Neural crest cell (in vitro differentiated cells): ENCODE results near the gene IGF1R. TPM values are rescaled to one million over a fixed set of nuclear protein-coding genes. Genes with fewer than 3 reads are reported as not detected.

Source experiments
- DNase-seq: peaks from one replicate; pipeline ENCODE4 v3.0.0; 2021; ENCODE audit warnings: low read depth, mixed read lengths, low spot score
- H3K27ac Mint-ChIP-seq: one replicate; pipeline ENCODE4 v1.8.0; 2021; ENCODE audit warnings: mild to moderate bottlenecking, mixed read lengths; ENCODE audit not compliant: unreplicated experiment
- H3K27me3 Mint-ChIP-seq: 2 replicates; pipeline ENCODE4 v1.8.0; 2021; ENCODE audit warnings: low read depth, mild to moderate bottlenecking, mixed read lengths
- H3K36me3 Mint-ChIP-seq: 2 replicates; pipeline ENCODE4 v1.8.0; 2021; ENCODE audit warnings: low read depth, mild to moderate bottlenecking, mixed read lengths
- H3K4me1 Mint-ChIP-seq: 2 replicates; pipeline ENCODE4 v1.8.0; 2021; ENCODE audit warnings: mixed read lengths
- H3K4me3 Mint-ChIP-seq: one replicate; pipeline ENCODE4 v1.8.0; 2021; ENCODE audit warnings: mild to moderate bottlenecking, mixed read lengths
- H3K9me3 Mint-ChIP-seq: 2 replicates; pipeline ENCODE4 v1.8.0; 2021; ENCODE audit warnings: mixed read lengths
- total RNA-seq: library from RNA; stranded (reverse); gene quantifications from 2 replicates; pipeline ENCODE4 v1.2.1, GENCODE V29; 2021
- TF ChIP-seq, protein P1 (sequence below): fragments of 200-600 bp; sonication (generic); conservative IDR thresholded peaks from 2 replicates; pipeline ENCODE4 v1.5.0; 2021; ENCODE audit warnings: antibody characterized with exemption, mild to moderate bottlenecking

IGF1R gene
- total RNA-seq, 1 donor from 2014 or later, result 67.6 TPM

DNA sequence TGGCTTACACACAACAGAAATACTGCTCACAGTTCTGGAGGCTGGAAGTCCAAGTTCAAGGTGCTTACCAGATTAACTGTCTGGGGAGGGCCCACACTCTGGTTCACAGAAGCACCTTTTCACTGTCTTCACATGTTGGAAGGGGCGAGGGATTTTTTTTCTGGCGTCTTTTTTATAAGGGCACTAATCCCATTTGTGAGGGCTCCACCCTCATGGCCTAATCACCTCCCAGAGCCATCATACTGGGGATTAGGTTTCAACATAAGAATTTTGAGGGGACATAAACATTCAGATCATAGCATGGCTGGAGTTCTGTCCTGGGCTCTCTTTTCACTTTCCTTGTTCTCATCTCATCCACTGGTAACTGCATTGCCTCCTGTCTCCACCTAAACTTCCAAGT lies 63.5 kb downstream of the IGF1R start:
- H3K4me3 Mint-ChIP-seq, result no peak overlapping the region
- TF ChIP-seq, protein P1, sequence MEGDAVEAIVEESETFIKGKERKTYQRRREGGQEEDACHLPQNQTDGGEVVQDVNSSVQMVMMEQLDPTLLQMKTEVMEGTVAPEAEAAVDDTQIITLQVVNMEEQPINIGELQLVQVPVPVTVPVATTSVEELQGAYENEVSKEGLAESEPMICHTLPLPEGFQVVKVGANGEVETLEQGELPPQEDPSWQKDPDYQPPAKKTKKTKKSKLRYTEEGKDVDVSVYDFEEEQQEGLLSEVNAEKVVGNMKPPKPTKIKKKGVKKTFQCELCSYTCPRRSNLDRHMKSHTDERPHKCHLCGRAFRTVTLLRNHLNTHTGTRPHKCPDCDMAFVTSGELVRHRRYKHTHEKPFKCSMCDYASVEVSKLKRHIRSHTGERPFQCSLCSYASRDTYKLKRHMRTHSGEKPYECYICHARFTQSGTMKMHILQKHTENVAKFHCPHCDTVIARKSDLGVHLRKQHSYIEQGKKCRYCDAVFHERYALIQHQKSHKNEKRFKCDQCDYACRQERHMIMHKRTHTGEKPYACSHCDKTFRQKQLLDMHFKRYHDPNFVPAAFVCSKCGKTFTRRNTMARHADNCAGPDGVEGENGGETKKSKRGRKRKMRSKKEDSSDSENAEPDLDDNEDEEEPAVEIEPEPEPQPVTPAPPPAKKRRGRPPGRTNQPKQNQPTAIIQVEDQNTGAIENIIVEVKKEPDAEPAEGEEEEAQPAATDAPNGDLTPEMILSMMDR, result no peak
- DNase-seq, result no peak
- H3K27me3 Mint-ChIP-seq, result no peaks in the 10 kb centered on the region
- peaks cover 2% of the 10 kb centered on the region for H3K9me3 Mint-ChIP-seq
- H3K27ac Mint-ChIP-seq, result no peak overlapping the region
- H3K4me1 Mint-ChIP-seq, result peaks cover 40% of the 10 kb centered on the region
- H3K36me3 Mint-ChIP-seq, result peaks cover 26% of the 10 kb centered on the region

DNA sequence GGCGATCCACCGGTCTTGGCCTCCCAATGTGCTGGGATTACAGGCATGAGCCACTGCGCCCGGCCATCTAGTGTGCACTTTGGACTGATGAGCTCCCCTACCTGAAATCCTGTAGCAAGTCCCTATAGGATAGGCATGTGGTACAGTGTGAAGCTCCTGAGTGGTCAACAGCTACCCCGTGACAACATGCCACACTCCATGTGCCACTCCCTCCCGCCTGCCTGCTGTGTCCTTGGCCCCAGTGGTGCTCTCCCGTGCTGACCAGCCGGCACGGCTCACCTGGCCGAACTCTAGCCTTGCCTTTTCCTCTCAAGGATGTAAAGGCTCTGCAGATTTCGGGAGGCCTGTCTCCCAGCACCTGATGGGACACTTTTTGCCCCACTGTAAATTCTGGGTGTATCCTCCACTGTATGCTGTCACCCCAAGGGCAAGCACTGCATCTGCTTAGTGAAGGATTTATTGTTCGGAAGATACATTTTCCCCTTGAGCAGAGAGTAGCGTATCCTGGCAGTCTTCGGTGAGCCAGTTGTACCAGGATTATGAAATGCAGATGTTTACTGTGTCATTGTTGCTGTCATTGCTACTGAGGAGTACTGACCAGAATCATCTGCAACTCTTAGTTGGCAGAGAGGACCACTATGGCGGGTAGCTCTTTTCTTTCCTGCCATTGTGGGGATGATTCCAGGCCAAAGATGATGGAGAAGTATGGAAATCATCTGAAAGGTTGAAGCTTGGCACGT lies 64.7 kb downstream of the IGF1R start:
- peaks cover 25% of the 10 kb centered on the region for H3K36me3 Mint-ChIP-seq
- peaks cover 45% of the 10 kb centered on the region for H3K4me1 Mint-ChIP-seq
- no peaks in the 10 kb centered on the region for H3K27me3 Mint-ChIP-seq
- H3K4me3 Mint-ChIP-seq, result no peak overlapping the region
- TF ChIP-seq, protein P1, result no peak
- DNase-seq, result no peak
- H3K27ac Mint-ChIP-seq, result no peak overlapping the region
- peaks cover 2% of the 10 kb centered on the region for H3K9me3 Mint-ChIP-seq

DNA sequence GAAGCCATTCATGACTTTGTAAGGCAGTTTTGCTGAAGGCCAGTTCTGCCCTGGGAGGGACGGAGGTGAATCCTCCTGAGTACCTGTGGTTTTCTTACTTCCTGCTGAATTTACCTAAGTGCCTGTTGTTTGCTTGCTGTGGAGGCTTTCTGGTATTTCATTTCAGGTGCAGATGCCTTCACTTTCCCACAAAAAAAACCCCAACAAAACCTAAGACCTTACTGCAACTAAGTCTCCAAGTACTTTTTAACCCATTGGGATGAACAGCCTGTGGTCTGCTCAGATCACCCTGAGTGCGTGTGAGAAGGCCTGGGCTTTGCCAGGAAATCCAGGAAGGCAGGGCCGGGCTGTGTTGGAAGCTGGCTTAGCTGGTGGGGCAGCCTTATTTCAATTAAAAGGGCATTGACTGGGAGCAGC lies 65.3 kb downstream of the IGF1R start:
- no peak for DNase-seq
- Mint-ChIP-seq H3K36me3 (peaks cover 19% of the 10 kb centered on the region), H3K4me3 (no peak overlapping the region), H3K27ac (no peak overlapping the region), H3K27me3 (no peaks in the 10 kb centered on the region), H3K4me1 (peaks cover 48% of the 10 kb centered on the region), H3K9me3 (peaks cover 2% of the 10 kb centered on the region)
- TF ChIP-seq, protein P1, result no peak

DNA sequence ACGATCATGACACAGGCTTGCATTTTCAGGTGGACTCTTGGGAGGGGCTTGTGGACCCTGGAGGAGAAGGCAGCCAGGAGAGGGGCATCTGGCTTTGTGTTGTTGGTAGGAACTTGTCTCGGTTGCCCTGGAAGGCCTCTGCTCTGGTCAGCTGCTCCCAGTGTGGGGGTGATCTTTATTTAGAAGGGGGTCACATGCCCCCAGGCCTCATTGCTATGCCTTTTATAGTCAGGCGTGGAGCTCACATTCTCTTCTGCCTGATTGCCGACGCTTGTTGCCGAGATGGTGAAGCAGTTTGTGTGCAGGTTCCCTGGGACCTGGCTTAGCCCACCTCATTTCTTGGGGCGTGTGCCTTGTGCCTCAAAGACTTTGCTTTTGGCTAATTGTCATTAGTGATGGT lies 66.6 kb downstream of the IGF1R start:
- H3K36me3 Mint-ChIP-seq, result peaks cover 15% of the 10 kb centered on the region
- H3K4me3 Mint-ChIP-seq, result no peak overlapping the region
- no peaks in the 10 kb centered on the region for H3K27me3 Mint-ChIP-seq
- peaks cover 2% of the 10 kb centered on the region for H3K9me3 Mint-ChIP-seq
- H3K27ac Mint-ChIP-seq, result peak overlapping the region; percentile 79
- TF ChIP-seq, protein P1, result no peak
- H3K4me1 Mint-ChIP-seq, result peaks cover 61% of the 10 kb centered on the region
- no peak for DNase-seq

DNA sequence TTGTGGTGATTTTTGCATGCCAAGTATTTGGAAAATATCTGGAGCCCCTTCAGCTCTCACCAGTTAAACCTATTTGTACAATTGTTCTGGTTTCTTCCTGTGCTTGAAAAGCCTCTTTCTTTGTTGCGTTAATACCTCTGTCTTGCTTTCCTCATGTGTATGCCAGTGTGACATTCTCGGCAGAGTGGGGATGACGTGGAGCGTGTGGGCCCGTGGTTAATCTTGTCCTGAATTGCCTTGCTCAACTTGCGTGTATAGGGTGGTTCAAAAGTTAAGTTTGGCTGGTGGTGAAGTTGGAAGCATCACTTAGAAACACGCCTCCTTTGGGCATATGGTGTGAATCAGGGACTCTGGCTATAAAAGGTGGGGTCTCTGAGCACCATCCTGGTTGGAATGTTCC lies 67.1 kb downstream of the IGF1R start:
- H3K9me3 Mint-ChIP-seq, result peaks cover 2% of the 10 kb centered on the region
- no peak overlapping the region for H3K27ac Mint-ChIP-seq
- TF ChIP-seq, protein P1, result no peak
- H3K27me3 Mint-ChIP-seq, result no peaks in the 10 kb centered on the region
- no peak overlapping the region for H3K4me3 Mint-ChIP-seq
- peaks cover 66% of the 10 kb centered on the region for H3K4me1 Mint-ChIP-seq
- no peak for DNase-seq
- peaks cover 15% of the 10 kb centered on the region for H3K36me3 Mint-ChIP-seq
